NB4 (cell line): ENCODE measurements around the gene SPATA31E1.
"Not testable (repeated sequence)": the region's sequence is repeated elsewhere in the genome, so short reads cannot be mapped to it uniquely, and the experiment has no call there.

ENCODE experiments used
- DNase-seq: peaks from one replicate; pipeline ENCODE4 v3.0.0; 2010; ENCODE audit warnings: low read depth
- H3K4me3 ChIP-seq: one replicate; pipeline ENCODE4 v1.5.1; 2011; ENCODE audit warnings: mild to moderate bottlenecking, low read depth, low read length, moderate library complexity
- MYC ChIP-seq: IDR thresholded peaks from 2 replicates; pipeline ENCODE4 v1.6.1; 2011; ENCODE audit warnings: low read depth, low read length
- POLR2A ChIP-seq: IDR thresholded peaks from 2 replicates; pipeline ENCODE4 v1.6.1; 2011; ENCODE audit warnings: mild to moderate bottlenecking; ENCODE audit not compliant: insufficient read length; ENCODE audit errors: extremely low read depth
- TF ChIP-seq, protein P1 (sequence below): IDR thresholded peaks from one replicate; pipeline ENCODE4 v1.5.1; 2012; ENCODE audit warnings: low read depth, low read length
- TF ChIP-seq, protein P2 (sequence below): IDR thresholded peaks from 2 replicates; pipeline ENCODE4 v1.6.1; 2011; ENCODE audit warnings: low read depth, low read length

The SPATA31E1 gene

DNA sequence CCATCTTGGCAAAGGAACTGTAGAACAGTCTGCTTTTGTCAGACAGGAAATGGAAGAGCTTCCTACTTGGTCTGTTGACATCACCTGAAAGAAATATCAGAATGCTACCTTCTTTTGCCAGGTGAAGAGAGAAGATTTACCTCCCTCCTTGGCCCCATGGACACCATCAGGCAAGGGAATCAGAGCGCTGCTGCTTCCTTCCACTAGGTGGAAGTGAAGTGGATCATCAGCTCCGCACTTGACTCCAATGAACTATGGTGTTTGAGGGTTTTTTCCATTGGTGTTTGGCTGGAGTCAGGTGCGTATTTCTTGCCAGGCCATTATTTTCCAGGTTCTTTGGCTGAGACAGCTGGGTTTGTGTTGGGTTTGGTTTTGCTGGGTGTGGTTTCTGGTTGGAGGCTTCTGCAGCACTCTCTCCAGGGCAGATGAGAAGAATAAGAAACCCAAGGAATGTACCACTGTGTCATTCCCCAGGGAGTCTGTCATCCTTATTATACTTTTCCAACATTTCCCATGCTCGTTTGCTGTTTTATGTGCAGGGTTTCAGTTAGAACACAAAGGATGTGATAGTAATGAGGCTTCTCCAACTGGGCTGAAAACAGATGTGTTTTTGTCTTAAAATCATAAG is 12.4 kb downstream of the SPATA31E1 start:
- no peak overlapping the region for H3K4me3 ChIP-seq
- no peak for DNase-seq
- no peak for TF ChIP-seq MYC
- TF ChIP-seq, protein P1, sequence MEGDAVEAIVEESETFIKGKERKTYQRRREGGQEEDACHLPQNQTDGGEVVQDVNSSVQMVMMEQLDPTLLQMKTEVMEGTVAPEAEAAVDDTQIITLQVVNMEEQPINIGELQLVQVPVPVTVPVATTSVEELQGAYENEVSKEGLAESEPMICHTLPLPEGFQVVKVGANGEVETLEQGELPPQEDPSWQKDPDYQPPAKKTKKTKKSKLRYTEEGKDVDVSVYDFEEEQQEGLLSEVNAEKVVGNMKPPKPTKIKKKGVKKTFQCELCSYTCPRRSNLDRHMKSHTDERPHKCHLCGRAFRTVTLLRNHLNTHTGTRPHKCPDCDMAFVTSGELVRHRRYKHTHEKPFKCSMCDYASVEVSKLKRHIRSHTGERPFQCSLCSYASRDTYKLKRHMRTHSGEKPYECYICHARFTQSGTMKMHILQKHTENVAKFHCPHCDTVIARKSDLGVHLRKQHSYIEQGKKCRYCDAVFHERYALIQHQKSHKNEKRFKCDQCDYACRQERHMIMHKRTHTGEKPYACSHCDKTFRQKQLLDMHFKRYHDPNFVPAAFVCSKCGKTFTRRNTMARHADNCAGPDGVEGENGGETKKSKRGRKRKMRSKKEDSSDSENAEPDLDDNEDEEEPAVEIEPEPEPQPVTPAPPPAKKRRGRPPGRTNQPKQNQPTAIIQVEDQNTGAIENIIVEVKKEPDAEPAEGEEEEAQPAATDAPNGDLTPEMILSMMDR, result no peak
- TF ChIP-seq, protein P2, sequence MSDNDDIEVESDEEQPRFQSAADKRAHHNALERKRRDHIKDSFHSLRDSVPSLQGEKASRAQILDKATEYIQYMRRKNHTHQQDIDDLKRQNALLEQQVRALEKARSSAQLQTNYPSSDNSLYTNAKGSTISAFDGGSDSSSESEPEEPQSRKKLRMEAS, result no peak

DNA sequence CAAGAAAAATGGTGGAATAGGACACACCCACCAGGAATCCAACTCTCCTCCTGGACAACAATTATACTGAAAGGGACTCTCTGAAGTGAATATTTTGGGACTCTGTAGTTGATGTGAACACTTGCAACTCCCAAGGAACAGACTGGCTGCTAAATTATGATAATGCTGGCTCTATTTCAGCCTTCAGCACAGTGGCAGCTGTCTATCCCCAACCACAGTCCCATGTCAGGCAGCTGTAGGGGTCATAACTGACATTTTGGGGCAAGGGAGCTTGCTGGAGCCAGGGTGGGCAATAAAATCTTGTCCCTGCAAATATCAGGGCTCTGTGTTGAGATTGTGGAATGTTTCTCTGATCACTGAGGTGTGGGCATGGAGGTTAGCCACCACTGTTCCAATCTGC is 14.2 kb downstream of the SPATA31E1 start:
- no peak overlapping the region for H3K4me3 ChIP-seq
- DNase-seq, result no peak
- TF ChIP-seq POLR2A (no peak), MYC (no peak)
- TF ChIP-seq, protein P2, result no peak
- TF ChIP-seq, protein P1, result no peak

DNA sequence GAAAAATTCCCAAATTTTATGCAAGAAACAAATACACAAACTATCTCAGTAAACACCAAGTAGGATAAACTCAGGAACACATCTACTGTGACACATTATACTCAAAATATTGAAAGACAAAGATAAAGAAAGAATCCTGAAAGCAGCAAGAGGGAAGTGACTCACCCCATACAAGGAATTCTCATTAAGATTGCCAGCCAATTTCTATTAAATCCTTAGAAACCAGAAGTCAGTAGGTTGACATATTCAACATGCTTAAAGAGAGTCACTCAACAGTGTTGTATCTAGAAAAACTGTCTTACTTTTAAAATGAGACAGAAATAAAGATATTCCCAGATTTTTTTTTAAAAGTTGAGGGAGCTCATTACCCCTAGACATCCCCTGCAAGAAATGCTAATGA is 15.5 kb downstream of the SPATA31E1 start:
- TF ChIP-seq MYC, result no peak
- no peak overlapping the region for H3K4me3 ChIP-seq
- no peak for DNase-seq

DNA sequence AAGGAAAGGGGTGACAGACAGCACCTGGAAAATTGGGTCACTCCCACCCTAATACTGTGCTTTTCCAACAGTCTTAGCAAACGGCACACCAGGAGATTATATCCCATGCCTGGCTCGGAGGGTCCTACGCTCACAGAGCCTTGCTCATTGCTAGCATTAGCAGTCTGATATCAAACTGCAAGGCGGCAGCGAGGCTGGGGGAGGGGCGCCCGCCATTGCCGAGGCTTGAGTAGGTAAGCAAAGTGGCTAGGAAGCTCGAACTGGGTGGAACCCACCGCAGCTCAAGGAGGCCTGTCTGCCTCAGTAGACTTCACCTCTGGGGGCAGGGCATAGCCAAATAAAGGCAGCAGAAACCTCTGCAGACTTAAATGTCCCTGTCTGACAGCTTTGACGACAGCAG is 19.7 kb downstream of the SPATA31E1 start:
- H3K4me3 ChIP-seq, DNase-seq: not testable (repeated sequence)

DNA sequence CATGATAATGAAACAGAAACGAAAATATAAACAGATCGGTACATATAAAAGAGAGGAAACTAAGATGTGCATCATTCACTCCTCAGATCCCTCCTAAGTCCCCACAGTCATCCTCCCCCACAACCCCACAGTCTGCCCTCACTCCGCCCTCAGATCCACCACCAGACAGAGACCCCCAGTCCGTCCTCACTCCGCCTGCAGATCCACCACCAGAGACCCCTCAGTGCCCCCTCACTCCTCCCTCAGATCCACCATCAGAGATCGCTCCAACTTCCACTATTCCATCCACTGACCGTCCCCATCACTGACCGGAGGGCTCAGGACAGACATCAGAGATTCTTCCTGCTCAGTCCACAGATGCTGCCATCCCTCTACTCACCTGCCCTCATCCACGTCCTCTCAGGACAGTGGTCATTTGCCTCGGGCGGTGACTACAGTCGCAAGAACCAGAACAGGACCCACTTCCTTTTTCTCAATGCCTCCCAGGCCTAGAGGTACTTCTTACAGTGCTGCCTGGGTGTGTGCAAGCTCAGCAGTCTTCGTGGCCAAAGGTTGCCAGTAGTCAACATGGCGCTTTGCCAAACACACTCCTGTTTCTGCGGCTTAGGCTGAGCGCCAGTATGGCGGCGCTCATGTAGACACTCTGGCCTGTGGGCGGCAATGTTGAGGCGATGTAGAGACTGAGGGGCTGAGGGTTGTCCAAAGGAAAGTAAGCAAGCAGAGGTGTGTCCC is 26.8 kb downstream of the SPATA31E1 start:
- TF ChIP-seq, protein P1, result no peak
- TF ChIP-seq, protein P2, result no peak
- TF ChIP-seq POLR2A, result no peak
- TF ChIP-seq MYC, result no peak
- DNase-seq, result no peak
- H3K4me3 ChIP-seq, result no peak overlapping the region

DNA sequence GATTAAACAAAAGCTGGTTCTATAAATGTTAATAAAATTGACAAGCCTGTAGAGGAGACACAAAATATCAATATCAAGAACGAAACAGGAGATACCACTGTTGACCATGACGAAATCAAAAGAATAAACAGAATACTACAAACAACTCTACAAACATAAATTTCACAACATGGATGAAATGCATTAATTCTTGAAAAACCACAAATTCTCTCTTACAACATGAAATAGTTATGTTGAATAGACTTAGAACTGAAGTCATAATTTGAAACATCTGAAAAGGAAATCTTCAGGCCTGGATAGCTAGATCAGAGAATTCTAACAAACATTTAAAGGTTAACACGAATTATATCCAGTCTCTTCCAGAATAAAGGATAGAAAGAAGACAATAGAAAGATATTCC is 28.1 kb downstream of the SPATA31E1 start:
- no peak overlapping the region for H3K4me3 ChIP-seq
- DNase-seq, result no peak
- TF ChIP-seq, protein P2, result no peak
- TF ChIP-seq, protein P1, result no peak
- TF ChIP-seq MYC, result no peak
- TF ChIP-seq POLR2A, result no peak

DNA sequence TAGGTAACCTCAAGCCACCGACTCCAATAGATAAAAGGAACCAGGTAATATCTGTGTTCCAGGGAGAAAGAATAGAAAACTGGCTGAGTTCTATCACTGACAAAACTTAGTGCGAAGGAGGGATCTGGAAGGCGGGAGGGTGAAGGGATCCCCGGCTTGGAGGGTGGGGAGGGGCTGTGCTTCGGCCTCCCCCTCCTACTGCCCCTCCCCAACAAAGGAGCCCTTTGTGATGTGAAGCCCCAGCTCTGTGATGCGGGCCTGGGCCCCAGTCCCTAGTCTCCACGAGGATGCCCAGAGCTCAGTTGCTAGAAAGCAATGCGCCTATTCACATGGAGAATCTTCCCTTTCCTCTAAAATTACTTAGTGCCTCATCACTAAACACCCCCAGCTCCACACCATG is 35.0 kb downstream of the SPATA31E1 start, which contains the start of gene SPATA31C1:
TSS of gene SPATA31C1 (plus strand) at position 301 of the 400 bp plus-strand sequence.
- not testable (repeated sequence) for H3K4me3 ChIP-seq, DNase-seq

DNA sequence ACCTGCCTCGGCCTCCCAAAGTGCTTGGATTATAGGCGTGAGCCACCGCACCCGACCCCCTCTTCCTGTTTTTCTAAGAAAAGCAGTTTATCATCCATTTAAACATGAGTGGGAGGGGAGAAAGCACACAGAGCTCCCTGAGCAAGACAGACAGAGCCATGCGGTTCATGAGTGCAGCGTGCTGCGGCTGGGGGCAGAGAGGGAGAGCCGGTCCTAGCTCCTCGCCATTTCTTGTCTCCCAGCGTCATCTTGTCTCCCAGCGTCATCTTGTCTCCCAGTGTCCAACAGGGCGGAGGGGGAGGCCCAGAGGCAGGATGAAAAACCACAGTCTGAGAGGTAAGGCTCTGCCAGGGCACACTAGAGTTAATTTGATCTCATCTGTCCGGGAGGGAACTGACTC is 36.3 kb downstream of the SPATA31E1 start:
- DNase-seq, H3K4me3 ChIP-seq: not testable (repeated sequence)

DNA sequence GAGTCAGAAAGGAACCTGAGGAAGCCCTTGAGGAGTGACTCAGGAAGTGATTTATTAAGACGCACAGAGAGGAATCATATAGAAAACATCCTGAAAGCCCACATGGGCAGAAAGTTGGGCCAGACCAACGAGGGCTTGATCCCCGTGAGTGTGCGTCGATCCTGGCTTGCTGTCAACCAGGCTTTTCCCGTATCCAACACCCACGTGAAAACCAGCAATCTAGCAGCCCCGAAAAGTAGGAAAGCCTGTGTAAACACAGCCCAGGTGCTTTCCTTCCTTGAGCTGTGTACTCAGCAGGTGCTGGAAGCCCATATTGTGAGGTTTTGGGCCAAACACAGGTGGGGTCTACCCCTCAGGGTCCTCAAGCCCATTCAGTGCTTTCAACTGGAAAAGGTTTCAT is 38.9 kb downstream of the SPATA31E1 start:
- DNase-seq, H3K4me3 ChIP-seq: not testable (repeated sequence)

DNA sequence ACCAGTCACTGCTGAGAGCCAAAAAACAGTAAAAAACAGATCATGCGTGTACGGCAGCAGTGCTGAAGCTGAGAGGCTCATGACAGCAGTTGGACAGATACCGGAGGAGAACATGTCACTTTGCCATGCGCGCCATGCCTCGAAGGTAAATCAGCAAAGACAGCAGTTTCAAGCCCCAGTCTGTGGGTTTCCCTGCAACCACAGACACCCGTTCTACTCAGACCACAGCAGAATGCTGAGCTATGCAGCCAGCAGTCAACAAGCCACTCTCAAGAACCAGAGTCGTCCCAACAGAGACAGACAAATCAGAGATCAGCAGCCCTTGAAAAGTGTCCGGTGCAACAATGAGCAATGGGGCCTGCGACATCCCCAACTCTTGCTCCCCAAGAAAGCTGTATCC is 40.3 kb downstream of the SPATA31E1 start:
- not testable (repeated sequence) for H3K4me3 ChIP-seq
- DNase-seq, result peak; percentile 29

DNA sequence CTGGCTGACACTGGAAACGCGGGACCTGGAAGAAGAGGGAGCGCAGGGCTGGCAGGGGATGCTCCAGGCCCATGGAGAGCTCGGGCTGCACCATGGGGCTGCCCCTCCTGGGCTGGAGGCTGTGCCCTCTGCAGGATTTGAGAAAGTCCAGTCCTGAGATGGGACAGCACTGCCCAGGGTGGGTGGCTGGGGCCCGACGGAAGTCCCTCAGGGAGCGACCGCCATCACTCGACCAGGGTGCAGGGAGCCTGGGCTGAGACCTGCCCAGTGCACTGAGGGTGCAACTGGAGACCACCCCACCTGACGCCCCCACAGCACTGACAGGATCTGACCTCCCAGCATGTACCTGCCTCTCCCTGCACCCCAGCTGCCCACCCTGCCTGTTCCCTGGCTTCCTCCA is 42.2 kb downstream of the SPATA31E1 start:
- not testable (repeated sequence) for DNase-seq, H3K4me3 ChIP-seq

DNA sequence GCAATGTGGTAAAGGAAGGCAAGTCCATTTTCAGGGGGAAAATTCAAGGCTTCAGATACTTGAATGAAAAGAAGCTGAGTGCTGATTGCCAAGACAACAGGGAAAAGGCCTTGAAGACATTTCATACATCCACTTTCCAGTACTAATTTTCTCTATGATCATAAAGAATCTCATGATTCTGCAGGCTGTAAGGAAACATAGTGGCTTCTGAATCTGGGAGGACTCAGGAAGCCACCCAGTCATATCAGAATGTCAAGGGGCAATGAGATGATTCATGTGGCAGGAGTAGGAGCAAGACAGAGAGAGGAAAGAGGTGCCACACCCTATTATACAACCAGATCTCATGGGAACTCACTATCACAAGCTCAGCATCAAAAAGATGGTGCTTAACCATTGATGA is 46.5 kb downstream of the SPATA31E1 start:
- not testable (repeated sequence) for H3K4me3 ChIP-seq, DNase-seq
